GM10266 (cell line): ENCODE results near the gene TFF1.

Experiments used
- DNase-seq: peaks from one replicate; pipeline ENCODE4 v3.0.0; 2012; ENCODE audit errors: extremely low spot score
- TF ChIP-seq, protein P1 (sequence below): IDR thresholded peaks from 2 replicates; pipeline ENCODE4 v1.5.1; 2012; ENCODE audit warnings: mild to moderate bottlenecking, low read depth; ENCODE audit not compliant: control insufficient read depth, insufficient read depth; ENCODE audit errors: missing control alignments

Gene TFF1

DNA sequence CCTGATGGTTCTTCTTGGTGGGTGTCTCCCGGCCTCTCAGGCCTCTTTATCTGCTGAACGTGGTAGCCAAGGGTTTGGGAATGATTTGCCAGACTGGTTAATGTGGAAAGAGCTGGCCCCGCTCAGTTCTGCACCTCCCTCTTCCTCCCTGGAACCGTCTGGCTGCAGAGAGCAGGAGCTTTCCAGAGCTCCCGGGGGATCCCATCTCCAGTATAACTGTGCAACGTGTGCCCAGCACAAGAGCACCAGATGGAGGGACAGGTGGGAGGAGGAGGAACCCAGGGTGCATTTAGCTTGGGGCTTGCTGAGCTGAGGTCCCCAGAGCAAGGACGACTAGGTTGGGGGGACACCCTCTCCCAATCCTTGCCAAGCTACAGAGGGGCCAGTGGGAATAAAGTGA, 5.0 kb downstream of the TFF1 start:
- TF ChIP-seq, protein P1, sequence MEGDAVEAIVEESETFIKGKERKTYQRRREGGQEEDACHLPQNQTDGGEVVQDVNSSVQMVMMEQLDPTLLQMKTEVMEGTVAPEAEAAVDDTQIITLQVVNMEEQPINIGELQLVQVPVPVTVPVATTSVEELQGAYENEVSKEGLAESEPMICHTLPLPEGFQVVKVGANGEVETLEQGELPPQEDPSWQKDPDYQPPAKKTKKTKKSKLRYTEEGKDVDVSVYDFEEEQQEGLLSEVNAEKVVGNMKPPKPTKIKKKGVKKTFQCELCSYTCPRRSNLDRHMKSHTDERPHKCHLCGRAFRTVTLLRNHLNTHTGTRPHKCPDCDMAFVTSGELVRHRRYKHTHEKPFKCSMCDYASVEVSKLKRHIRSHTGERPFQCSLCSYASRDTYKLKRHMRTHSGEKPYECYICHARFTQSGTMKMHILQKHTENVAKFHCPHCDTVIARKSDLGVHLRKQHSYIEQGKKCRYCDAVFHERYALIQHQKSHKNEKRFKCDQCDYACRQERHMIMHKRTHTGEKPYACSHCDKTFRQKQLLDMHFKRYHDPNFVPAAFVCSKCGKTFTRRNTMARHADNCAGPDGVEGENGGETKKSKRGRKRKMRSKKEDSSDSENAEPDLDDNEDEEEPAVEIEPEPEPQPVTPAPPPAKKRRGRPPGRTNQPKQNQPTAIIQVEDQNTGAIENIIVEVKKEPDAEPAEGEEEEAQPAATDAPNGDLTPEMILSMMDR = no peak
- no peak for DNase-seq

GRCh38 chr21:42360317-42360716, 6.0 kb downstream of the TFF1 start:
- DNase-seq = no peak
- TF ChIP-seq, protein P1 = peak; percentile 32

DNA sequence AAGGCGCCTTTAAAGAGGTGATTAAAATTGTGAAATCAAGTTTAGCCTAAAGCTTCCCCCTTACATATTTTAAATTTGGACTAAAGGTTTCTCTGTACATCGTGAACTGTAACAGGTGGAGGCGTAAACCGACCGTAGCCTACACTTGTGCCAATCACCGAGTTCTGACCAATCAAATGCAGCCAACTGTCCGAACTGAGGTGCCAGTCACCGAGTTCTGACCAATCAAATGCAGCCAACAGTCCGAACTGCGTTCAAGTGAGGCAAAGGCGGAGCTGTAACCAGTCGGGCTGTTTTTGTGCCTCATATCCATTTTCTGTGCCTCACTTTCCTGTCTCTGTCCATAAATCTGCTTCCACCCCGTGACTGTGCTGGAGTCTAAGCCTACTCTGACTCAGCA, 7.4 kb downstream of the TFF1 start:
- no peak for DNase-seq
- TF ChIP-seq, protein P1 = no peak

GRCh38 chr21:42358261-42358660, 8.1 kb downstream of the TFF1 start:
- DNase-seq = no peak
- TF ChIP-seq, protein P1 = no peak

GRCh38 chr21:42357307-42357706, 9.0 kb downstream of the TFF1 start:
- no peak for DNase-seq
- TF ChIP-seq, protein P1 = no peak

GRCh38 chr21:42356650-42357049, 9.7 kb downstream of the TFF1 start:
- DNase-seq = no peak
- TF ChIP-seq, protein P1 = no peak

DNA sequence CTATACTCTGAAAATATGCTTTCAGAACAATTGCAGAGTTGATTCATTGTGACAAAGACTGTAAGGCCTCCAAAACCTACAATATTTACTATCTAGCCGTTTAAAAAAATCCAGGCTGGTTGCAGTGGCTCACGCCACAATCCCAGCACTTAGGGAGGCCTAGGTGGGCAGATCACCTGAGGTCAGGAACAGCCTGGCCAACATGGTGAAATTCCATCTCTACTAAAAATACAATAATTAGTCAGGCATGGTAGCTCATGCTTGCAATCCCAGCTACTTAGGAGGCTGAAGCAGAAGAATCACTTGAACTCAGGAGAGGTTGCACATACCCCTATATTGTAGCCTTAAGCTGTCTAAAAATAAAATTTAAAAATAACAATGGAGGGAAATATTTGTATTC, 10.3 kb downstream of the TFF1 start:
- TF ChIP-seq, protein P1 = no peak
- DNase-seq = no peak

DNA sequence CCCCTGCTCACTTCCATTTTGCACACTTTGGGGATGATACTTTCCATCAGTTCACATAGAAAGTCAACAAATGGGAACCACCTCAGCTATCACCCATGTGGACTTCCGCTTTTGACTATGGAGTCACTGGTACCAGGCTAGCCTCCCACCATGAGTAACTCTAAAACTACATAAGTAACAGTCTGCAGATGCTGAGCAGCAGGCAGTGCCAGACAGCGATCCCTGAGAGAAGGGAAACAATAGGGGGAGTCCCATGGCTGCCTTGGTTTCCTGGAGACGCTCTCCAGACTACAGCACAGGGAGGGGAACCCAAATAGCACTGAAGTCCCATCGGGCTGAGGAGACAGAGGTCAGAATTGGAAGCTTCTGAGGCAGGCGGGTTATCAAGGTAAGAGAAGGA, 12.7 kb downstream of the TFF1 start:
- no peak for DNase-seq
- TF ChIP-seq, protein P1 = no peak
